ENCODE measurements around the gene MKLN1.

DNA sequence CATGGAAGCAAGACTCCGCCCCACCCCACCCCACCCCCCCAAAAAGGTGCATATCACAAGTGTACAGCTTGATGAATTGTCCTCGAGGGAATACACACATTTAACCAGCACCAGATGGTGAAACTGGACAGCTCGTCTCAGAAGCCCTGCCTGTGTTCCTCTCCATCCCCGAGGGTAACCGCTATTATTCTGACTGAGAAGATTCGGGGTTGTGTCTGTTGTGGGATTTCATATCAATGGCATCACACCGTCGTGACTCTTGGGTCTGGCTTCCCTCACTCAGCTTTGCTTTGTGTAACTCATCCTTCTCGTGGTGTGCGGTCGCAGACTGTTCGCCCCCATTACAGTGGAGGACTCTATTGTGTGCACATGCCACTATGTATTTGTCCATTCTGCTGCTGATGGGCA is 209.9 kb downstream of the MKLN1 start:
- TF ChIP-seq CHD1 (IDR thresholded peaks at IDR 0.05; ENCODE audit: low read depth, low read length) (no peak), NFE2L2 (IDR thresholded peaks at IDR 0.05; ENCODE audit: low read depth, low read length) (no peak), POLR2A (IDR thresholded peaks at IDR 0.05; ENCODE audit: low read depth, low read length) (no peak), MAFK (IDR thresholded peaks at IDR 0.05; ENCODE audit: low read depth, low read length) (no peak), RFX5 (IDR thresholded peaks at IDR 0.05; ENCODE audit: low read depth, low read length) (no peak), MAZ (IDR thresholded peaks at IDR 0.05; ENCODE audit: borderline replicate concordance, low read depth, low read length) (no peak), CEBPB (IDR thresholded peaks at IDR 0.05; ENCODE audit: low read depth, low read length) (no peak), FOS (IDR thresholded peaks at IDR 0.05; ENCODE audit: low read depth, low read length) (no peak), RAD21 (IDR thresholded peaks at IDR 0.05; ENCODE audit: low read length) (no peak)
- TF ChIP-seq, protein P1, sequence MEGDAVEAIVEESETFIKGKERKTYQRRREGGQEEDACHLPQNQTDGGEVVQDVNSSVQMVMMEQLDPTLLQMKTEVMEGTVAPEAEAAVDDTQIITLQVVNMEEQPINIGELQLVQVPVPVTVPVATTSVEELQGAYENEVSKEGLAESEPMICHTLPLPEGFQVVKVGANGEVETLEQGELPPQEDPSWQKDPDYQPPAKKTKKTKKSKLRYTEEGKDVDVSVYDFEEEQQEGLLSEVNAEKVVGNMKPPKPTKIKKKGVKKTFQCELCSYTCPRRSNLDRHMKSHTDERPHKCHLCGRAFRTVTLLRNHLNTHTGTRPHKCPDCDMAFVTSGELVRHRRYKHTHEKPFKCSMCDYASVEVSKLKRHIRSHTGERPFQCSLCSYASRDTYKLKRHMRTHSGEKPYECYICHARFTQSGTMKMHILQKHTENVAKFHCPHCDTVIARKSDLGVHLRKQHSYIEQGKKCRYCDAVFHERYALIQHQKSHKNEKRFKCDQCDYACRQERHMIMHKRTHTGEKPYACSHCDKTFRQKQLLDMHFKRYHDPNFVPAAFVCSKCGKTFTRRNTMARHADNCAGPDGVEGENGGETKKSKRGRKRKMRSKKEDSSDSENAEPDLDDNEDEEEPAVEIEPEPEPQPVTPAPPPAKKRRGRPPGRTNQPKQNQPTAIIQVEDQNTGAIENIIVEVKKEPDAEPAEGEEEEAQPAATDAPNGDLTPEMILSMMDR (conservative IDR thresholded peaks at IDR 0.05; ENCODE audit: low read depth, low read length), result no peak
